PC-3 (cell line): ENCODE data around the gene MTPN.

Experiments used
- EZH2 ChIP-seq: fragments of 300-600 bp; sonication (generic); IDR thresholded peaks from one replicate; pipeline ENCODE4 v1.6.1; 2017; ENCODE audit warnings: antibody characterized with exemption, mild to moderate bottlenecking, low read length; ENCODE audit not compliant: unreplicated experiment
- TF ChIP-seq, protein P1 (sequence below): fragments of 300-600 bp; sonication (generic); conservative IDR thresholded peaks from 2 replicates; pipeline ENCODE4 v1.5.1; 2017; ENCODE audit warnings: antibody characterized with exemption, low read depth, mild to moderate bottlenecking, low read length

- TF ChIP-seq, protein P1, sequence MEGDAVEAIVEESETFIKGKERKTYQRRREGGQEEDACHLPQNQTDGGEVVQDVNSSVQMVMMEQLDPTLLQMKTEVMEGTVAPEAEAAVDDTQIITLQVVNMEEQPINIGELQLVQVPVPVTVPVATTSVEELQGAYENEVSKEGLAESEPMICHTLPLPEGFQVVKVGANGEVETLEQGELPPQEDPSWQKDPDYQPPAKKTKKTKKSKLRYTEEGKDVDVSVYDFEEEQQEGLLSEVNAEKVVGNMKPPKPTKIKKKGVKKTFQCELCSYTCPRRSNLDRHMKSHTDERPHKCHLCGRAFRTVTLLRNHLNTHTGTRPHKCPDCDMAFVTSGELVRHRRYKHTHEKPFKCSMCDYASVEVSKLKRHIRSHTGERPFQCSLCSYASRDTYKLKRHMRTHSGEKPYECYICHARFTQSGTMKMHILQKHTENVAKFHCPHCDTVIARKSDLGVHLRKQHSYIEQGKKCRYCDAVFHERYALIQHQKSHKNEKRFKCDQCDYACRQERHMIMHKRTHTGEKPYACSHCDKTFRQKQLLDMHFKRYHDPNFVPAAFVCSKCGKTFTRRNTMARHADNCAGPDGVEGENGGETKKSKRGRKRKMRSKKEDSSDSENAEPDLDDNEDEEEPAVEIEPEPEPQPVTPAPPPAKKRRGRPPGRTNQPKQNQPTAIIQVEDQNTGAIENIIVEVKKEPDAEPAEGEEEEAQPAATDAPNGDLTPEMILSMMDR: no peak
- no peak for TF ChIP-seq EZH2
Observed at GRCh38 chr7:135939261-135939812, 37.8 kb downstream of the MTPN start.
